Measurements from ENCODE around the gene TALDO1.

TALDO1 gene

GRCh38 chr11:788953-789940, 42.0 kb downstream of the TALDO1 start:
- 71 to 74% methylated on average over 31 of the region's 31 CpGs for WGBS, 2 experiments
- no peak overlapping the region for H3K27ac ChIP-seq (ENCODE audit: insufficient read depth, low read depth, low read length, poor library complexity, severe bottlenecking)

GRCh38 chr11:789943-790342, 42.7 kb downstream of the TALDO1 start, which contains the start of gene CEND1:
Gene CEND1, minus strand, starts transcription at chr11:790090. Its CDS starts 1,514 bp downstream, at chr11:788576.
- H3K36me3 ChIP-seq (ENCODE audit: control insufficient read depth, insufficient read depth, low read length): peaks cover 15% of the 10 kb centered on the region
- H3K27ac ChIP-seq (ENCODE audit: insufficient read depth, low read depth, low read length, poor library complexity, severe bottlenecking): no peak within 1 kb of the TSS
- peaks cover 21% of the 10 kb centered on the region for H3K4me1 ChIP-seq (ENCODE audit: control insufficient read depth, insufficient read depth, low read length)
- no peaks in the 10 kb centered on the region for H3K27me3 ChIP-seq (ENCODE audit: control insufficient read depth, insufficient read depth, low read length, poor library complexity, severe bottlenecking)
- WGBS, 2 experiments: 34 to 42% methylated on average over 44 of the region's 44 CpGs
- H3K4me3 ChIP-seq (ENCODE audit: insufficient read depth, low read depth, low read length): no peak within 1 kb of the TSS
- H3K9me3 ChIP-seq (ENCODE audit: control insufficient read depth, low read length): no peaks in the 10 kb centered on the region

More at GRCh38 chr11:788953-789940, 42.0 kb downstream of the TALDO1 start:
- H3K36me3 ChIP-seq (ENCODE audit: control insufficient read depth, insufficient read depth, low read length): peaks cover 15% of the 10 kb centered on the region
- H3K4me3 ChIP-seq (ENCODE audit: insufficient read depth, low read depth, low read length): no peak overlapping the region
- H3K4me1 ChIP-seq (ENCODE audit: control insufficient read depth, insufficient read depth, low read length): peaks cover 21% of the 10 kb centered on the region
- H3K27me3 ChIP-seq (ENCODE audit: control insufficient read depth, insufficient read depth, low read length, poor library complexity, severe bottlenecking): no peaks in the 10 kb centered on the region
- no peaks in the 10 kb centered on the region for H3K9me3 ChIP-seq (ENCODE audit: control insufficient read depth, low read length)

GRCh38 chr11:790721-791564, 43.7 kb downstream of the TALDO1 start:
- 60 to 61% methylated on average over 18 of the region's 18 CpGs for WGBS, 2 experiments
- no peaks in the 10 kb centered on the region for H3K27me3 ChIP-seq (ENCODE audit: control insufficient read depth, insufficient read depth, low read length, poor library complexity, severe bottlenecking)
- no peak overlapping the region for H3K4me3 ChIP-seq (ENCODE audit: insufficient read depth, low read depth, low read length)
- peaks cover 27% of the 10 kb centered on the region for H3K4me1 ChIP-seq (ENCODE audit: control insufficient read depth, insufficient read depth, low read length)
- peaks cover 15% of the 10 kb centered on the region for H3K36me3 ChIP-seq (ENCODE audit: control insufficient read depth, insufficient read depth, low read length)
- H3K27ac ChIP-seq (ENCODE audit: insufficient read depth, low read depth, low read length, poor library complexity, severe bottlenecking): no peak overlapping the region
- no peaks in the 10 kb centered on the region for H3K9me3 ChIP-seq (ENCODE audit: control insufficient read depth, low read length)

GRCh38 chr11:791658-792534, 44.6 kb downstream of the TALDO1 start:
- no peaks in the 10 kb centered on the region for H3K9me3 ChIP-seq (ENCODE audit: control insufficient read depth, low read length)
- H3K36me3 ChIP-seq (ENCODE audit: control insufficient read depth, insufficient read depth, low read length): peaks cover 15% of the 10 kb centered on the region
- H3K27ac ChIP-seq (ENCODE audit: insufficient read depth, low read depth, low read length, poor library complexity, severe bottlenecking): no peak overlapping the region
- no peak overlapping the region for H3K4me3 ChIP-seq (ENCODE audit: insufficient read depth, low read depth, low read length)
- no peaks in the 10 kb centered on the region for H3K27me3 ChIP-seq (ENCODE audit: control insufficient read depth, insufficient read depth, low read length, poor library complexity, severe bottlenecking)
- 96% methylated on average over 49 of the region's 49 CpGs for WGBS, 2 experiments
- peaks cover 34% of the 10 kb centered on the region for H3K4me1 ChIP-seq (ENCODE audit: control insufficient read depth, insufficient read depth, low read length)

GRCh38 chr11:792535-792821, 45.2 kb downstream of the TALDO1 start:
- Histone ChIP-seq H3K4me3 (ENCODE audit: insufficient read depth, low read depth, low read length) (no peak overlapping the region), H3K36me3 (ENCODE audit: control insufficient read depth, insufficient read depth, low read length) (peaks cover 15% of the 10 kb centered on the region), H3K27ac (ENCODE audit: insufficient read depth, low read depth, low read length, poor library complexity, severe bottlenecking) (no peak overlapping the region), H3K4me1 (ENCODE audit: control insufficient read depth, insufficient read depth, low read length) (peaks cover 35% of the 10 kb centered on the region), H3K9me3 (ENCODE audit: control insufficient read depth, low read length) (no peaks in the 10 kb centered on the region), H3K27me3 (ENCODE audit: control insufficient read depth, insufficient read depth, low read length, poor library complexity, severe bottlenecking) (no peaks in the 10 kb centered on the region)
- 94 to 96% methylated on average over 15 of the region's 15 CpGs for WGBS, 2 experiments

- Histone ChIP-seq H3K4me1 (ENCODE audit: control insufficient read depth, insufficient read depth, low read length) (peaks cover 35% of the 10 kb centered on the region), H3K27ac (ENCODE audit: insufficient read depth, low read depth, low read length, poor library complexity, severe bottlenecking) (no peak overlapping the region)
- 95% methylated on average over 13 of the region's 13 CpGs for WGBS, 2 experiments
These were observed 45.6 kb downstream of the TALDO1 start for GRCh38 chr11:792873-793272.

GRCh38 chr11:793556-793955, 46.3 kb downstream of the TALDO1 start:
- H3K4me1 ChIP-seq (ENCODE audit: control insufficient read depth, insufficient read depth, low read length): peaks cover 32% of the 10 kb centered on the region
- 87 to 88% methylated on average over 7 of the region's 7 CpGs for WGBS, 2 experiments
- H3K36me3 ChIP-seq (ENCODE audit: control insufficient read depth, insufficient read depth, low read length): peaks cover 15% of the 10 kb centered on the region
- no peaks in the 10 kb centered on the region for H3K27me3 ChIP-seq (ENCODE audit: control insufficient read depth, insufficient read depth, low read length, poor library complexity, severe bottlenecking)
- no peak overlapping the region for H3K4me3 ChIP-seq (ENCODE audit: insufficient read depth, low read depth, low read length)
- no peaks in the 10 kb centered on the region for H3K9me3 ChIP-seq (ENCODE audit: control insufficient read depth, low read length)
- no peak overlapping the region for H3K27ac ChIP-seq (ENCODE audit: insufficient read depth, low read depth, low read length, poor library complexity, severe bottlenecking)

More at GRCh38 chr11:792873-793272, 45.6 kb downstream of the TALDO1 start:
- no peaks in the 10 kb centered on the region for H3K9me3 ChIP-seq (ENCODE audit: control insufficient read depth, low read length)
- no peaks in the 10 kb centered on the region for H3K27me3 ChIP-seq (ENCODE audit: control insufficient read depth, insufficient read depth, low read length, poor library complexity, severe bottlenecking)
- H3K36me3 ChIP-seq (ENCODE audit: control insufficient read depth, insufficient read depth, low read length): peaks cover 15% of the 10 kb centered on the region
- H3K4me3 ChIP-seq (ENCODE audit: insufficient read depth, low read depth, low read length): no peak overlapping the region

GRCh38 chr11:794013-794765, 46.9 kb downstream of the TALDO1 start:
- Histone ChIP-seq H3K27me3 (ENCODE audit: control insufficient read depth, insufficient read depth, low read length, poor library complexity, severe bottlenecking) (no peaks in the 10 kb centered on the region), H3K4me1 (ENCODE audit: control insufficient read depth, insufficient read depth, low read length) (peaks cover 25% of the 10 kb centered on the region), H3K4me3 (ENCODE audit: insufficient read depth, low read depth, low read length) (no peak overlapping the region), H3K27ac (ENCODE audit: insufficient read depth, low read depth, low read length, poor library complexity, severe bottlenecking) (no peak overlapping the region), H3K9me3 (ENCODE audit: control insufficient read depth, low read length) (no peaks in the 10 kb centered on the region), H3K36me3 (ENCODE audit: control insufficient read depth, insufficient read depth, low read length) (peaks cover 15% of the 10 kb centered on the region)
- 94 to 96% methylated on average over 31 of the region's 31 CpGs for WGBS, 2 experiments
